ENCODE data around the gene LMF1.
"Not testable (repeated sequence)": the region's sequence is repeated elsewhere in the genome, so short reads cannot be mapped to it uniquely, and the experiment has no call there.

Gene LMF1

GRCh38 chr16:947922-948303 is 22.9 kb downstream of the LMF1 start:
- not testable (repeated sequence) for DNase-seq

DNA sequence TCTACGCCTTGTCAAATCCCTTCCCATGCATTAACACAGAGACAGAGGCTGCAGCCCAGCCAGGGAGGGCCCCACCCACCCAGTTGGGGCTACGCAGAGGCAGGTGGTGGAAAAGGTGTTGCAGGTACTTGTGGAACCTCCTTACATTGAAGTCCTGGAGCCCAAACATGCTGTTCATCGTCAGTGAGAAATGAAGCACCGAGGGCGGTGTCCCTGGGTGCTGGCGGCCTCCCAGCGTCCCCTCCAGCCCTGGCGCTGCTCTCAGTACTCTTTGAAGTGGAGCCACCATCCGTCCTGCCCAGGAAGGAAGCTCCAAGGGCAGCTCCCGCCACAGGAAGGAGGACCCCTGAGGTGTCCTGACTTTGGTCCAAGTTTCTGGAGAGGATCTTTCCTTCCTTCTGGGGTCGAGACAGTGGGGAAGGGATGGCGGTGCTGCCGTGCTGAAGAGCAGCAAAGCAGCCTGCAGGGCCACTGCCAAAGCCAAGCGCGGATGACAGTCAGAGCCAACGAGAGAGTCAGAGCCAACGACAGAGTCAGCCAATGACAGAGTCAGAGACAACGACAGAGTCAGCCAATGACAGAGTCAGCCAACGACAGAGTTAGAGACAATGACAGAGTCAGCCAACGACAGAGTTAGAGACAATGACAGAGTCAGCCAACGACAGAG is 23.4 kb downstream of the LMF1 start:
- no peak for DNase-seq

GRCh38 chr16:946048-946395 is 24.8 kb downstream of the LMF1 start:
- DNase-seq: no peak

- DNase-seq: no peak
Measured at GRCh38 chr16:945271-946047, 25.3 kb downstream of the LMF1 start.

- DNase-seq: no peak
Measured at GRCh38 chr16:943971-944370, 26.8 kb downstream of the LMF1 start.

DNA sequence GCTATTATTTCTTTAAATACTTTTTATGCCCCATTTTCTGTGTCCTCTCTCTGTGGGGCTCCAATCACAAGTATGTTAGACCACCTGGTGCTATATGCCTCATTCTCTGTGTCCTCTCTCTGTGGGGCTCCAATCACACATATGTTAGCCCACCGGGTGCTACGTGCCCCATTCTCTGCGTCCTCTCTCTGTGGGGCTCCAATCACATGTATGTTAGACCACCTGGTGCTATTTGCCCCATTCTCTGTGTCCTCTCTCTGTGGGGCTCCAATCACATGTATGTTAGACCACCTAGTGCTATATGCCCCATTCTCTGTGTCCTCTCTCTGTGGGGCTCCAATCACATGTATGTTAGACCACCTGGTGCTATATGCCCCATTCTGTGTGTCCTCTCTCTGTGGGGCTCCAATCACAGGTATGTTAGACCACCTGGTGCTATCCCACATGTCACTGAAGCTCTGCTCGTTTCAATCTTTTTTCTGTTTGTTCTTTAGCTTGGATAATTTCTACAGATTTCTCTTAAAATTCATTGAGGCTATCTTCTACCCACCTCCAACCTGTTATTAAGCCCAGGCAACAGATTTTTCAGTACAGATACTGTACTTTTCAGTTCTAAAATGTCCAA is 28.2 kb downstream of the LMF1 start:
- DNase-seq: no peak

GRCh38 chr16:939941-940340 is 30.8 kb downstream of the LMF1 start:
- no peak for DNase-seq

- DNase-seq: no peak
Measured at GRCh38 chr16:939311-939710, 31.5 kb downstream of the LMF1 start.

- no peak for DNase-seq
Measured at GRCh38 chr16:938752-939151, 32.0 kb downstream of the LMF1 start.

DNA sequence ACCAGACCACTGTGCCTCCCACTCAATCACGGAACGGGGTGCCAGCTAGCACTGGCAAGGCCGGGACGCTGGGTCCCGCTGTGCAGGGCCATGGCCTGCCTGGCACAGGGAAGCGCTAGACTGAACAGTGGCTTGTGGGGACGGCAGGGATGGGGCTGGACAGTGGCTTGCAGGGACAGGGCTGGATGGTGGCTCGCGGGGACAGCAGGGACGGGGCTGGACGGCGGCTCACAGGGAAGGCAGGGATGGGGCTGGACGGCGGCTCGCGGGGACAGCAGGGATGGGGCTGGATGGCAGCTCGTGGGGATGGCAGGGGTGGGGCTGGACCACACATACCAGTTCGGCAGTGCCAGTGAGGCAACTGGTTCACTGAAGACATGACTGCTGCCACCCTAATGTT is 32.6 kb downstream of the LMF1 start:
- DNase-seq: no peak

DNA sequence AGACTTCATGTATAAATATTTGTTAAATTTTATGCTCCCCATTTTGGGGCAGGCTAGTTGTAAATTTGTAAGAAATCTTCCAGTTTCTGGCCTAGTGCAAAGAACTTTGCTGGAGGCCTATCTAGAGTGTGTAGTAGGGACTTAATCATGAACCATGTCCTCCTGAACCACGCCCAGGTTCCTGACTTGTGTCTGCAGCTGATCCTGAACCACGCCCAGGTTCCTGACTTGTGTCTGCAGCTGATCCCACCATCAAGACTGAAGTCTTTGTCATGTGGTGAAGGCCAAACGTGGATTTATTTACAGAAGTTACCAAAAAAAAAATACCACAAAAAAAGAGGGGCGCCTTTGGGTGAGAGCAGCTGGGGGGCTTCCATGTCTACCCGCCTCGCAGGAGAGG is 33.1 kb downstream of the LMF1 start:
- DNase-seq: no peak

DNA sequence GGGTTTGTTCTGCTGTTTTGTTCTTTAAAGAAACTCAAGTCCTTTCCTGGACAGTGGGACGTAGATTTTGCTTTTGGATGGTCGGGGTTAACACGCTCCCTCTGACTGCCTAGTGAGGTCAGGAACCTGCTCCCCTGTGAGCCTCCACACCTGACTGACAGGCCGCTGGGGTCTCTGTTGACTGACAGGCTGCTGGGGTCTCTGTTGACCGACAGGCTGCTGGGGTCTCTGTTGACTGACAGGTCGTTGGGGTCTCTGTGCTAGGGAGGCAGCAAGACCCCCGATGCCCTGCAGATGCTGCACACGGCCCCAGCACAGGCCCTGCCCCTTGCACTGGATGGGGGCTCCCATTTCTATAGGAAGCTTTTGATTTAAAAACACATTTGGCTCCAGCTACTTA is 33.5 kb downstream of the LMF1 start:
- DNase-seq: no peak

GRCh38 chr16:935684-936083 is 35.1 kb downstream of the LMF1 start:
- DNase-seq: no peak

- DNase-seq: no peak
Measured at GRCh38 chr16:934178-934577, 36.6 kb downstream of the LMF1 start.

DNA sequence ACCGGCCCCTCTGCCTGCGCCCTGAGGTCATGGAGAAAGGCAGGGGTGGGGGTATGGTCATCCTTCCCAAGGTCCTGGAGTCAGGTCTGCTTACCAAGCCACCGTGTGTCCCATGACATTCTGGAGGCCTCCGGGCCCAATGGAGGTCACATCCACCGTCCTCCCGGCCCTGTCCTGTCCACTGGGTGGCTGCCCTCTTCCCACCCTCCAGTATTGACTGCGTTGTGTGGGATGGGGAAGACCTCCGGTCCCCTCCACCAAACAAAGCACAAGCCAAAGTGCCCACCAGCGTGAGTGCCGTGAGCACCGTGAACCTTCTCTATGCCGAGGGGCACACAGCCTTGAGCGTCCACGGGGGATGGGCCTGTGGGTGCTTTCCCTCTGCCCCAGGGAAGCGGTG is 37.2 kb downstream of the LMF1 start:
- DNase-seq: no peak

DNA sequence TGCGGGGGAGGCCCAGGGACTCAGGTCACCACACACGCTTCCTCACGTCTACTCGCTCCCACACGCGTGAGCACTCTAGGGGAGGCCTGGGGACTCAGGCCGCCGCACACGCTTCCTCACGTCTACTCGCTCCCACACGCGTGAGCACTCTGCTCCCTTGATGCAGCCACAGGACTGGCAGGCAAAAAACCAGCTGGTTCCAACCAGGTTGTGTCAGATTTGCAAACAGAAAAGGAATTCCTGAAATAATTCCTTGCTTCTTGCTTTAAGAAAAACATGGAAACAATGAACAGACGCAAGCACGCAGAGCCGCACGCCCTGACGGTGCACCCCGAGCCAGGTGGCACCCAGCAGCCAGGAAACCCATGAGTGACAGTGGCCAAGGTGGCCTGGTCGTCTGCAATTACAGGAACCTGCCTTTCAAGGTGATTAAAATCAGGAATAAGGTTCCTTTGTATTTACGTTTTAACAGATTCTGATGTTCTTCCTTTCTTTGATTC is 37.9 kb downstream of the LMF1 start:
- DNase-seq: no peak

GRCh38 chr16:931626-932500 is 38.9 kb downstream of the LMF1 start:
- peak; percentile 69 for DNase-seq

DNA sequence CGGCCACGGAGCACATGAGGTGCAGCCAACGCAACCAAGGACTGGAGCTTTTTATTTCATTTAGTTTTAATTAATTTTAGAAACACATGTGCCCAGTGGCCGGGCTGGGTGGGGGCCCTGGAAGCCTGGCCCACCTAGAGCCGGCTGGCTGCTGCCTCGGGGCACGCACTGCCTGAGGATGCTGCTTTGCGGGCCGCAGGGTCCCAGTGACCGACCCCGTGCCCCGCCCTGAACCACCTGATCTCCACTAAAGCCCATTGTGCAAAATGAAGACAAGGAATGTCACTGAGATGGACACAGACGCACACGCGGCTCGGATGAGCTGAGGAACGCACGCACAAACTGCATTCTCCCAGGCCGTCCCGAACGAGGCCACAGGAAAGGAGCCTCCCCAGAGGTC is 39.6 kb downstream of the LMF1 start:
- no peak for DNase-seq

- no peak for DNase-seq
Measured at GRCh38 chr16:930511-930910, 40.3 kb downstream of the LMF1 start.

DNA sequence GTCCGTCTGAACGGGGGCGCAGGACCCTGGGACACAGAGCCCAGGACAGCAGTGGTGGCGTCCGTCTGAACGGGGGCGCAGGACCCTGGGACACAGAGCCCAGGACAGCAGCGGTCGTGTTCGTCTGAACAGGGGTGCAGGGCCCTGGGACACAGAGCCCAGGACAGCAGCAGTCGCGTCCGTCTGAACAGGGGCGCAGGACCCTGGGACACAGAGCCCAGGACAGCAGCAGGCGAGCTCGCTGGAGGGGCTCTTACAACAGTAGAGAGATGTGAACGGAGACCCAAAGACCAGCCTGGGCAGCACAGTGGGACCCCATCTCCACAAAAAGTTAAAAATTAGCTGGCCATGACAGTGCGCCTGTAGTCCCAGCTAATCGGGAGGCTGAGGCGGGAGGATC is 40.7 kb downstream of the LMF1 start:
- no peak for DNase-seq

- no peak for DNase-seq
Measured at GRCh38 chr16:929227-930073, 41.3 kb downstream of the LMF1 start.

DNA sequence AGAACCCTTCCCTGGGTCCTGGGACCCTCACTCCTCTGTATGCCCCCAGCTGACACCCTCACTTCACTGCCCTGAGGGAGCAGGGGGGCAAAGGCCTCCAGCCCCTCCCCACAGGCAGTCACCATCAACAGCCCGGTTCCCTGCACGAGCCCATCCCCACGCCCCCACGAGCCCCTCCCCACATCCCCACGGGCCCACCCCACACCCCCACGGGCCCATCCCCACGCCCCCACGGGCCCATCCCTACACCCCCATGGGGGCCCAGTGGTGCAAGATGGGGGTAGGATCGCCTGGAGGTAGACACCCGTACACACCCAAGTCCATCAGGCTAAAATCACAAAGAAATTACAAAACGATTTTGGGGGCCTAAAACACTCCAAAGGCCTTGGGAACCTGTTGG is 42.3 kb downstream of the LMF1 start:
- no peak for DNase-seq
